Stromal cell of bone marrow (primary cell): ENCODE data around the gene GNA15.
"Not testable (repeated sequence)": the region's sequence is repeated elsewhere in the genome, so short reads cannot be mapped to it uniquely, and the experiment has no call there.

ENCODE experiments used
- DNase-seq: peaks from one replicate; pipeline ENCODE4 v3.0.0-alpha.2; 2012; ENCODE audit warnings: low read depth

Gene GNA15, protein sequence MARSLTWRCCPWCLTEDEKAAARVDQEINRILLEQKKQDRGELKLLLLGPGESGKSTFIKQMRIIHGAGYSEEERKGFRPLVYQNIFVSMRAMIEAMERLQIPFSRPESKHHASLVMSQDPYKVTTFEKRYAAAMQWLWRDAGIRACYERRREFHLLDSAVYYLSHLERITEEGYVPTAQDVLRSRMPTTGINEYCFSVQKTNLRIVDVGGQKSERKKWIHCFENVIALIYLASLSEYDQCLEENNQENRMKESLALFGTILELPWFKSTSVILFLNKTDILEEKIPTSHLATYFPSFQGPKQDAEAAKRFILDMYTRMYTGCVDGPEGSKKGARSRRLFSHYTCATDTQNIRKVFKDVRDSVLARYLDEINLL

DNA sequence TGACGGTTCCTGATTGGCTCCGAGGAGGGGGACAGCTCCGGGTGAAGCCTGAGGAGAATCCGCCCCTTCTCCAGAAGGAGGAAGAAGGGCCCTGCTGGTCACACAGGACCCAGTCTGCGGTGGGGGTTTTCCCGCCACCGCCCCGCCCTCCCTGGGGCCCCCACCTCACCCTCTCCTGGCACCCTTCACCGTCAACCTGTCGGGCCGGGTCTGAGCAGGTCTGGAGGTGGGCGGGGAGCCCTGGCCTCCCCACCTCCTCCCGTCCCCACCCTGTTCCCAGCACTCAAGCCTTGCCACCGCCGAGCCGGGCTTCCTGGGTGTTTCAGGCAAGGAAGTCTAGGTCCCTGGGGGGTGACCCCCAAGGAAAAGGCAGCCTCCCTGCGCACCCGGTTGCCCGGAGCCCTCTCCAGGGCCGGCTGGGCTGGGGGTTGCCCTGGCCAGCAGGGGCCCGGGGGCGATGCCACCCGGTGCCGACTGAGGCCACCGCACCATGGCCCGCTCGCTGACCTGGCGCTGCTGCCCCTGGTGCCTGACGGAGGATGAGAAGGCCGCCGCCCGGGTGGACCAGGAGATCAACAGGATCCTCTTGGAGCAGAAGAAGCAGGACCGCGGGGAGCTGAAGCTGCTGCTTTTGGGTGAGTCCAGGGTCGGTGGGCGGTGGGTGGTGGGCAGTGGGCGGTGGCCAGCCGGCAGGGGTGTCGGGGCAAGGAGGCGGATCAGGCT lies at the start of gene GNA15:
GNA15 (plus strand) TSS at position 73 of the 723 bp plus-strand sequence; CDS start at position 491, 418 bp downstream.
- DNase-seq = no peak

DNA sequence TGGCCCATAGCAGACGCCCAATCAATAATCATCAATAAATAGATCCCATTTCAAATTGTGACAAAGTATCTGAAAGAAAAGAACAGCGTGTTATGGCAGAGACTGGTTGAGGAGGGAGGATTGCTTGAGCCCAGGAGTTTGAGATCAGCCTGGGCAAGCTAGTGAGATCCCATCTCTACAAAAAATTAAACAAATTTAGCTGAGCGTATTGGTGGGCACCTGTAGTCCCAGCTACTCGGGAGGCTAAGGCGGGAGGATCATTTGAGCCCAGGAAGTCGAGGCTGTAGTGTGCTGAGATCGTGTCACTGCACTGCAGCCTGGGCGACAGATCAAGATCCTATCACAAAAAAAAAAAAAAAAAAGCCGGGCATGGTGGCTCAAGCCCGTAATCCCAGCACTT lies 48.1 kb upstream of the GNA15 start:
- DNase-seq = no peak

DNA sequence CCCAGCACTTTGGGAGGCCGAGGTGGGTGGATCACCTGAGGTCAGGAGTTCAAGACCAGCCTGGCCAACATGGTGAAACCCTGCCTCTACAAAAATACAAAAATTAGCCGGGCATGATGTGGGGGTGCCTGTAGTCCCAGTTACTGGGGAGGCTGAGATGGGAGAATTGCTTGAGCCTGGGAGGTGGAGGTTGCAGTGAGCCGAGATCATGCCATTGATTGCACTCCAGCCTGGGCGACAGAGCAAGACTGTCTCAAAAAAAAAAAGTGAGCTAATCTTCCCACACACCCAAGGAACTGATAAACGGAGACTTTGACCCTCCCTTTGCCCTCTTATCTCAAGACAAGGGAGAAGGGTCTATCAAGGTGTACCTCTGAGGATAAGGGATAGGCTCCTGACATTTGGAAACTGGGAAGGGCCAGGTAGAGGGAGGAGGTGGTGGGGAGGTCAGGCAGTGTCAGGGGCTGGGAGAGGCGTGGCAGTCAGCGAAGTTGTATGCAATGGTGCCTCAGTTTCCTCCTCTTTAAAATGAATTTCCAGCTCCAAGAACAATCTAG lies 46.5 kb upstream of the GNA15 start:
- not testable (repeated sequence) for DNase-seq

DNA sequence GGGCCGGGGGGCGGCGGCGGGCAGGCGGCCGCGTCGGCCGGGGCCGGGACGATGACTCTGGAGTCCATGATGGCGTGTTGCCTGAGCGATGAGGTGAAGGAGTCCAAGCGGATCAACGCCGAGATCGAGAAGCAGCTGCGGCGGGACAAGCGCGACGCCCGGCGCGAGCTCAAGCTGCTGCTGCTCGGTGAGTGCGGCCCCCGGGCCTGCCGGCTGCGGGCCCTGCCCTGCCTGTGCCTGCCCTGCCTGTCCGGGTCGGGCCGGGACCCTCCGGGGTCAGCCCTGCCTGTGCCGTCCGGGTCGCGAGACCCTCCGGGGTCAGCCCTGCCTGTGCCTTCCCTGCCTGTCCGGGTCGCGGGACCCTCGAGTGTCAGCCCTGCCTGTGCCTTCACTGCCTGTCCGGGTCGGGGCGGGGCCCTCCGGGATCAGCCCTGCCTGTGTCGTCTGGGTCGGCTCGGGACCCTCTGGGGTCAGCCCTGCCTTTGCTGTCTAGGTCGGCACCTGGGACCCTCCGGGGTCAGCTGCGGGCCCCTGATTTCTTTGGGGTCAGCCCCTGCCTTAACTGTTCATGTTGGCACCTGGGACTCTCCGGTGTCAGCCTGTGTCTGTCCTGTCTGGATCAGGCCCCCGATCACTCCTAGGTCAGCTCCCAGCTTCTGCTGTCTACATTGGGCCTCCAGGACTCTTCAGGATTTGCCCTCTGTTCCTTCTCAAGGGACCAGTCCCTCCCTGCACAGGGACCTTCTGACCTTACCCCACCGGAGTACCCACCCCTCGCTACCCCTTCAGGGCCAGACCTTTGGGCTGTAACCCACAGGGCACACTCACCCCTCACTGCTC lies 41.0 kb upstream of the GNA15 start:
- no peak for DNase-seq

DNA sequence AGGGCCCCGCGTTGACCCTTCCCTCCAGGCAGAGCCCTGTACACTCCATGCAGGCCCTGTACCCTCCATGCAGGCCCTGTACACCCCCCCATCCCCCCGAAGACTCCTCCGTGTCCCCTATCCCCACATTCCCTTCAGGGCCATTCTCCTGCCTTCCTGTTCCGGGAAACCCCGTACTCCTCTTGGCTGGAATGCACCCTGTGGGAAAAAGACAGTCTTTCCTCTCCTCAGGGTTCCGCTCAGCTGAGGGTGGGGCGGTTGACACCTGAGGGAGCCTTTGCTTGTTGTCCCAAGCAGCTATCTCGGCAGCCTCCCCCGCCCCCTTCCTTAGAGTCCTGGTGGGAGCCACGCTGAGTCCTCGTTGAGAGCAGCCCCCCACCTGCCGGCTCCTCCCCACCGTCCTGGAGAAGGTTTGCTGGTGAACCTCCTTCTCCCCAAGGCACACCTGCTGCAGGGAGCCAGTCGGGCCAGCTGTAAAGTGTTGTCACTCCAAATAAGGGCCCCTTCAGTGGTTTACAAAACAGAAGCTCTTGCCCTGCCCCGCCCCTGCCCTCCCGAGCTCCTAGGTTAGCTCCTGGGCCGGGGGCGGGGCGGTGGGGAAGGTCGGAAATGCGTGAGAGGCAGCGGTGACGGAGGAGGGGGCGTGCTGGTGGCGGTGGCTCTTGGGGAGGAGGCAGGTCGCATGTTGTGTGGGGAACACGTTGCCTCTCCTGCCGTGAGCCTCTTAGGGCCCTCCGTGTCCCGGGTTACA lies 40.2 kb upstream of the GNA15 start:
- no peak for DNase-seq

DNA sequence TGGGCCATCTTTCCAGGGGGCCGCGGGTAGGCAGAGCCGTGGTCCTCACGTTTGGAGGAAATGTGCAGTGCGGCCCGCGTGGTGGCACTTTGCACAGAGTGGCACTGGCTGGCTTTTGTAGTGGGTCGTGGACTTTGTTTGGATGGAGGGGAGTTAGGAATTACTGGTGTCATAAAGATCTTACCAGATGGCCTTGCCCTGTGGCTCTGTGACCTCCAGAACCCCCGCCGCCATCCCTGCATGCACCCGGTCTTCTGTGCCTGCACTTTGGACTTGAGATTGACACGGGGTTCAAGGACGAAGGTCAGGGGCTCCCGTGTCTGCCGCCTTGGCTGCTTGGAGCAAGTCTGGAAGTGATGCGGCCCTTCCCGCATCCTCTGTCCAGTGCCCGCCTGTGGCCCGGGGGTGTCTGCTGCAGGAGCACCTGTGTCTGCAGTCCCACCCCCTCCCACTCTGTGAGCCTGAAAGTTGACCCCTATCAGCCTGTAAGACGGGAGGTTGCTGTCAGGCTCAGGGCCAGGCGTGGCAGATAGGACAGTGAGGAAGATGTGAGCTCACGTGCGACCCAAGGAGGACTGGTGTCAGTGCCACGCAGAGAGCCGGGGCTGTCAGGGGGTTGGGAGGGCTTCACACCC lies 39.4 kb upstream of the GNA15 start:
- no peak for DNase-seq

DNA sequence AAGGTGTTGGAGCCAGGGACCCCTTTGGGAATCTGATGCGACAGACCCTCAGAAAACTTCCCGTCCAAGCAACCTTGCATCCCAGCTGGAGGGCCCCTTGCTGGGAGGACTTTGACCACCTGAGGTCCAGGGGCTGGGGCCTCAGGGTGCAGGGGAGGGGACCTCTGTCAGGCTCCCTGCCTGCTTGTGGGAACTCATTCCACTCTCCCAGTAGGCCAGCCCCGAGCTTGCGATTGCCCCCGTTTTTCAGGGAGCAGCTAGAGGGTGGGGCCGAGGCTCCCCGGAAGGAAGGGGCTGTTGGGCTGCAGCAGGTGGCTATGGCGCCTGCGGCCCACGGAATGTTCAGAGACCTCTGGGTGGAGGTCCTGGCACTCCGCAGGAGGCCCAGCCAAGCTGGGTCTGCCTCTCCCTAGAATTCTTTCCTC lies 38.9 kb upstream of the GNA15 start:
- DNase-seq = no peak

DNA sequence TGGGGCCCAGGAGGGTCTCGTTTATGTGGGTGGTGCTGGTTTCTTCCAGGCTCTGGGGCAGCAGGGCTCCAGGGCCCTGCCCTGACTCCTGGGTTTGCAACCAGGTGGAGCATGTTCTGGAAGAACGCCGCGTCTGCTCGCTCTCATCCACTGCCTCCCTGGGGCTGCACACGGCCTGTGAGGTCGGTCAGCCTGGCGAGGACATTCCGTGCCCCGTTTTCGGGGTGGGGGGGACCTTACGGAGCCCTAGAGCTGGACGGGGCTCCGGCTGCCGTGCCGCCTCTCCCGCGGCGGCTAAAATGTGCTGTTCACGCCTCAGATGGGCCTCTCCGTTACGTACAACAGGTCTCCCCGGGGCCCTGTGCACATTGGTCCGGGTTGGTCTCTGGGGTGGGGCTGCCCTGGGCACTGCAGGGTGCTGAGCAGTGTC lies 38.4 kb upstream of the GNA15 start:
- no peak for DNase-seq

DNA sequence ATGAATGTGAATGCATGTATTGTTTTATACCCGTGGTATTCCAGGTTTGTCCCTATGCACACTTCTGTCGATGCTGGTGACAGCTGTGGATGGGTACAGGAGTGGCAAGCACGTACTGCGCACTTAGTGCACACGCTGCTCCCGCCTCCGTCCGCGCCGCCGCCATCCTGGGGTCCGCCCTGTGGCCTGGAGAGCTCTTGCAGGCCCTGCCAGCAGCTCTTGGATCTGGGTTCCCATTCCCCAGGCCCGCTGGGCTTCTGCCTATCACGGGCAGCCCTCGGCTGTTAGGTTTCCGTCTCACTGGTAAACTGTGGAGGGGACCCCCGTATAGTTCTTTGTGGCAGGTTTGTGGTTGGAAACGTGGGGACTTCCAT lies 37.7 kb upstream of the GNA15 start:
- DNase-seq = no peak

DNA sequence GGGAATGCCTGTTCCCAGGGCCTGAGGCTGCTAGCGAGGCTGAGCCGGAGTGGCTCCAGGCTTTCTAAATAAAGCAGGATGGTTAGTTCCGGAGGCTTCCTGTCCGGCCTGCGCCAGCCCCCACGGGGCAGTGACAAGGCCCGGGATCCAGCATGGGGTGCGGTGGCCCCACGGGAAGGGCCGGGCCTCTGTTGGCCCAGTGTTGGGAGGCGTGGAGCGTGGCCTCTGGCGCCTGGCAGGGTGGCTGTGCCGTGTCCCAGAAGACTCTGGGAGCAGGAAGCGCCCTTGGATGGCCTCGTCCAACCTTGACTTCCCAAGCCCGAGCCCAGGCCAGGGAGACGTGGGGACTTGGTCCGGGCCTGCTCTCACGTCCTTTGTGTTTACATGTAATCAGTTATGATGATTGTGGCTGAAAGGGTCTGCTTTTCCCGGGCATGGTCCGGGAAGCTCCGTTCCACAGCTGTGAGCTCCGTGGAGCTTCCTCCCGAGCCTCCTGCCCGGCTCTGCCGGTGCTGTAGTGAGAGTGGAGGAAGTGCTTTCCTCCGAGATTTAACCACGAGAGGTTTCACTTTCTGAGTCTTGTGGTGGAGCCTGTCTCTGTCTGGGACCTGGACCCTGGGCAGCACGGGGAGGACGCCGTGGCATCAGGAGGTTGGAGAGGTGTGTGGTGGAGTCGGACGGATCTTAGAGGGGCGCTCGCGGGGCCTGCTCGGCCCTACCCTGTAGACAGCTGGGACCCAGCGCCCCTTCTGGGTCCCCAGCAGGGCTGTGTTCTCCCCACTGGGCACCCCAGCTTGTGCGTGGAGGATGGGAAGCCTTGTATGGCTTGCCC lies 37.1 kb upstream of the GNA15 start:
- DNase-seq = no peak

DNA sequence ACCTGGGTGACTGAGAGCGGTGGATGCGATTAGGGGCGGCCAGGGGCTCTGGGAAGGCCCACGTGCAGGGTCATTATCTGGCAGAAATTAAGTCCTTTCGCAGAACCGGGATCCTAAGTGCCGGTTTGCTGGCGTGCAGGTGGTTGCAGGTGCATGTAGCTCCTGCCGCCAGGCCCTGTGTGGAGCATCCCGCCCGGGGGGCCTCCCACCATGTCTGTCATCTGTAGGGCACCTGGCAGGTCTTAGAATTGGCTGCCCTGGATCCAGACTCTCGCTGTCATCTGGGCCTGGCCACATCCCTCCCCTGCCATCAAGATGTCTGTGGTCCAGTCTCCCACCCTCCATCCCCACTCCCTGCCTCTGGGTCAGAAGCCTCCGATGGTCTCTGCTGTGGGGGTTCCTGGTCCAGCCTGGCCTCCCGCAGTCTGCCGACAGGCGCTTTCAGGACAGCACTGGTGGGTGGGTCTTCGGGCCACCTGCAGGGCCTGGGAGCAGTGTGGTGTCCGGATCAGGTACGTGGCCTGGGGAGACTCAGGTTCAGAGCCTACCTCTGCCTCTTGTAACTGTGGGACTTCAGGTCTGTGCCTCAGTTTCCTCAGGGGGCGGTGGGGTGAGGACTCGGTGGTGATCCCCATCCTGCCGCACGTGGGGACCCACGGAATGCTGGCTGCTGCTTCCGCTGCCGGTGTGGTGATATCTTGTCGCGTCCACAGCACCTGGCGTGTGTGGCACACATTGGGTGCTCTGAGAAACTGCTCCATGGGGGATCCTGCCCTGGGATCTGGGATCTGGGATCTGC lies 36.3 kb upstream of the GNA15 start:
- DNase-seq = no peak

DNA sequence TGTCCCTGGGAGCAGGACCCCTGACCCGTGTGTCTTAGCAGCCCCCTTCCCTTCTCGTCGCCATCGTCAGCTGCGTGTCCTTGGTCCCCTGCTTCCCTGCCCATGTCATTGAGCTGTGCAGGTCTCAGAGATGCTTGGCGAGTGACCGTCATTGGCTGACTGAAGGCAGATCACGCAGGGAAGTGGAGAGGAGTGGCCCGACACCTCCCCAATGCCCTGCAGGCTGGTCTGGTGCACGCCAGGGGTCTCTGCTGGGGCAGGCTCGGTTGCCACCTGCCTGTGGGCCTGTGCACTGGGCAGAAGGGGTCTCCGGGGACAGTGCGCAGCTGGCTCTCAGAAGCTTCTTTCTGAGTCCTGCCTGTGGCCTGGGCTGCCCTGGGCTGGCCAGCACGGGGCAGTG lies 35.5 kb upstream of the GNA15 start:
- no peak for DNase-seq

DNA sequence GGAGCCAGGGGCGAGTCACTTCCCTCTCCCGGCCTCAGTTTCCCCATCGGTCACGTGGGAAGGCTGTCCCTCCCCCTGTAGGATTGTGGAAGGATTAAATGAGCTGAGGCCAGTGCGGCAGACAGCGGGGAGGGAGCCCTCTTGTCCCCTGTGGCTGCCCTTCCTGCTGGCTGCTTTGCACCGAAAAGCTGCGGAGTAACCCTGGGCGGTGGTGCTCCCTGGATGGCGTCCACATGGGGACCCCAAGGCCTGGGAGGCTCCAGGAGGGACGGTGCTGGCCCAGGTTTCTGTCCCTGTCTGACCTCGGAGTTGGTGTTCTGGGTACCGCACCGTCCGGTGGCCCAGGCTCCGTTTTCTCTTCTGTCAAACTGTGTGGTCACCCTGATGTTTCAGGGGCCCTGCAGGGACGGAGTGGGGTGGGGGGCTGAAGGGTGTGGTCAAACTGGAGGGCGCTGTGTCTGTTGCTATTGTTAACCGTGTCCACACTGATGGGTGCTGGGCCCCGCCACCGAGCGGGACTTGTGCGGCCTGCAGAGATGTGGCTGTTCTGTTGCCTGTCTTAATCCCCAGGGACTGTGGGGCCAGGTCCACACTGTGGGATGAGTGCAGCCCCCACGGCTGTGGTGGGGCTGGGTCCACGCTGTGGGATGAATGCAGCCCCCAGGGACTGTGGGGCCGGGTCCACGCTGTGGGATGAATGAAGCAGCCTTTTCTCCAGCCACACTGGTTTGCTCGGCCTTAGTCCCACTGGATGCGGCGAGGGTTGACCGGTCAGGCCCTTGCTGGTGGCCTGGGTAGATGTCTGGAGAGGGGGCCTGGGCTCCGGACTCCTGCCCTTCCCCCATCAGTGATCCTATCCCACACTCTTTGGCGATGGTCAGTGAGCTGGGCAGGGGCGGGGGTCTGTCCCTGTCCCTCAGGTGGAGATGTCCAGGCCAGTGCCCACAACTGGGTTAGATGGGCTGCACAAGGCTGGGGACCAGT lies 34.8 kb upstream of the GNA15 start:
- DNase-seq = no peak

DNA sequence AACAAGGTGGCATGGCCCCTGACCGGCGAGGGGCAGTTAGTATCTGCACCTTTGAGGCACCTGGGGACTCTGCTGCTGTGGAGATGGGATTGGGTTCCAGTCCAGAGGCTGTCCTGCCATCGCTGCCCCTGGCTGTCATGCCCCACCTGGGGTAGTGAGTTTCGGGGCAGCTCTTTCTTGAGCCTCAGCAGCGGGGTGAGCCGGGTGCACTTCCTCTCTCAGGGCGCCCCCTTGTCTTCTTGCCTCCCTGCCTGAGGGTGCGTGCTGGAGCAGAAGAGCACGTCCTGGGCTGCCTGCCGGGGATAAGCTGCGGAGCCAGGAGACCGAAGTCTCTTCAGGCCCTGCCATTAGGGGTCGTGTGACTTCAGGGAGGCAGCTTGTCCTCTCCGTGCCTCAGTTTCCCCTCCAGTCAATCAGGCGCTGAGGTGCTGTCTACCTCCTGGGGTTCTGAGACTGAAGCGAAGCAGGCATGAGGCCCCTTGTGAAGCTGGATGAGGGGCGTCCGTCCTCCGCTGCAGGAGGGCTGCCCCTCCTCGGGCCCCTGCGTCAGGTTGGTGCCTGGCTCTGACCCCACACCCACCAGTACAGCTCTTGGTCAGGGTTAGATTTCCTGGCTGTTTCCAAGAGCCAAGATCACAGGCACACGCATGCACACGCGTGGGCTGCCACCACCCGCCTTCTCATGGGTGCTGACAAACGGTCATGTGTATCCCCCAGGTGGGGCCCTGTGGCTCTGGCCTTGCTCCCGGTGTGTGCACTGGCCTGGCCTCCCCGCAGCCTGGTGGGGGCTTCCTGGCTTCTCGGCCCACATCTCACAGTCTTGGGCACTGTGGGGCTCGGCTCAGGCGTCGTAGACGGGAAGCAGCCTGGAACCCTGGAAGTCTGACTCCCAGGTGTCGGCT lies 33.3 kb upstream of the GNA15 start:
- no peak for DNase-seq

DNA sequence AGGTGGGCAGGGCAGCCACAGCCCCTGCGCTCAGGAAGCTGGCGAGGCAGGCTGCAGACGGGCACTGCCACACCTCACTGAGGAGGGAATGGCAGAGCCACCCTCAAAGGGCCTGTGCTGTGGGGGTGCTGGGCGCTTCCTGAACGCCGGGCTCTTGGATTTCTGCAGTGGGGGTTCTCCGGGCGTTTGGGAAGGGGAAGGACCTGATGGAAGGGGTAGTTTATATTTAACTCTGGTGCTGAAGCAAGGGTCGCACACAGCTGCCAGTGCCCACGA lies 31.2 kb upstream of the GNA15 start:
- DNase-seq = no peak

DNA sequence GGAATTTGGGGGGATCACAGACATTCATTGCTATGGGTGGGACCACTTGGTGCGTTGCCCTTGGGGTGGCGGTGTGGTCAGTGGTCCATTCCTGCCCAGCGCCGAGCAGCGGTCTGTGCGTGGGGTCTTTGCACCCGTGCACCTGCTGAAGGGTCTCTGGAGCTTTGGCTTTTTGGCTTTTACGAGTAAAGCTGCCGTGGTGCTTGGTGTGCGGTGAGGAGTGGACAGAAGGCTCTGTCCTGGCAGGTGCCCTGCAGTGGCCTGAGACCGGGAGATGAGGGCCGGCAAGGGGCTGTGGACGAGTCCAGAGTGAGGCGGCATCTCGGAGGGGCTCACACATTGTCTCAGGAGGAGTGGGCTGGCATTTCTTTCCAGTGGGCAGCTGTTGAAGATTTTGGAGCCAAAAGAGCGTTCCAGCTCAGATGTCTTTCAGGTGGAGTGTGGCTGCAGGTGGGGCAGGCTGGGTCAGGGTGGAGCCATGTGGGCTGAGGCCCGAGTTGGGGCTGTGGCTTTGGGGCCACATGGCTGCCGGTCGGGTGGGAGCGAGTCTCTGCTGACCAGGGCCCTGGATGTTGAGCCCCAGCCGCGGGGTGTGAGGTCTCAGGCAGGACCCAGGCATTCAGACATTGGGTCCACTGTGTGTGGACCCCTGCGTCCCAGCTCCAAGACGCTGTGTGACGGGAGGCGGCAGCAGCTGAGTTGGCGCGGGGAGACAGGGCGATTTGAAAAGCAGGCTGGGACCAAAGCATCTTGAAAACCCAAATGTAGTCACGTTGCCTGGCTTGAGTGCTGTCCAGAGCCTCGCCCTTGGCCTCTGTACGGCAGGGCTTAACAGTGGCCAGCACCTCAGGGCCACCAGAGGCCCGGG lies 30.0 kb upstream of the GNA15 start:
- DNase-seq = no peak
